Pancreas (tissue), 10 donors: ENCODE measurements around the gene TTBK2. TPM values are rescaled to one million over a fixed set of nuclear protein-coding genes. Genes with fewer than 3 reads are reported as not detected.
A peak's percentile ranks its signal among the peaks of the same experiment; 100 is the strongest.
"Not testable (repeated sequence)": the region's sequence is repeated elsewhere in the genome, so short reads cannot be mapped to it uniquely, and the experiment has no call there.

Source experiments
- ATAC-seq, 4 donors: fragments of 200-7000 bp; cut with Tn5 transposase; one replicate each; pipeline versions ENCODE4 v1.8.0 to v1.9.1; 2020; ENCODE audit warnings: mild to moderate bottlenecking in 4 of 4, moderate library complexity in 4 of 4
- DNase-seq, 6 donors: peaks; one replicate each; pipeline ENCODE4 v3.0.0-alpha.2; 2020
- FAIRE-seq: peaks from 2 replicates; lab custom pipeline; 2012; peaks lifted over from hg19 to GRCh38; lab: Jason Lieb, UNC
- H3K27ac ChIP-seq, 4 donors: fragments of 200-600 bp; sonication (generic); 1 replicate in 3 of 4; 2 replicates in 1 of 4; pipeline versions ENCODE4 v1.5.0 to v1.8.0; 2020
- H3K27me3 ChIP-seq, 4 donors: fragments of 200-600 bp; one replicate each; pipeline ENCODE4 v1.8.0; 2021
- H3K36me3 ChIP-seq, 3 donors: fragments of 200-600 bp; sonication (generic) in 1 of 3; one replicate each; pipeline versions ENCODE4 v1.5.0 to v1.8.0; 2020 to 2021
- H3K4me1 ChIP-seq, 3 donors: fragments of 200-600 bp; one replicate each; pipeline ENCODE4 v1.8.0; 2021
- H3K4me3 ChIP-seq, 4 donors: fragments of 200-600 bp; sonication (generic) in 2 of 4; one replicate each; pipeline versions ENCODE4 v1.5.0 to v1.8.0; 2020 to 2021
- H3K9me3 ChIP-seq, 4 donors: fragments of 200-600 bp; one replicate each; pipeline ENCODE4 v1.8.0; 2021
- CTCF ChIP-seq, 4 donors: fragments of 200-600 bp; sonication (generic) in 3 of 4; IDR thresholded peaks; one replicate each; pipeline versions ENCODE4 v1.5.0 to v1.8.0; 2021; ENCODE audit warnings: antibody characterized with exemption in 4 of 4
- WGBS, 2 donors: extraction: QIAGEN DNeasy Blood & Tissue Kit; methylation state at CpG; one replicate each; pipeline ENCODE4 v1.1.7; 2013; 5-methylcytosine and 5-hydroxymethylcytosine counted together
- intact Hi-C, 3 donors: fragments of 100-400 bp; cut with DNase I; formaldehyde crosslinking; loops; one replicate each; pipeline versions ENCODE4 v1.11.1 to v1.14.2; 2022
- polyA plus RNA-seq, 2 donors: library from polyadenylated mRNA; stranded (reverse); fragments of 200-250 nt; gene quantifications; one replicate each; pipeline ENCODE4 v1.2.3, GENCODE V29; 2013
- total RNA-seq, 6 donors: library from RNA; stranded (reverse); fragmentation: NEBNext Ultra II Directional in 4 of 6; extraction: Animal tissue kit (Norgen Biotek cat#: 25700) in 4 of 6; gene quantifications; one replicate each; pipeline versions ENCODE4 v1.2.1 to v1.2.4, GENCODE V29; 2021 to 2023
- donor health status: healthy with polysubstance abuse.
- donor health status: DM: no; HTN: no; CAD: no; lungs with moderate emphysema.
- donor health status: DM: no; HTN: no; CAD: no.
- donor health status: control.
- donor health status: control.
- donor health status: Bipolar disorder and iron deficiency.
- donor health status: DM: yes; HTN: yes; CAD: no.
- donor health status: DM: no; HTN: no; CAD: no.
- donor health status: DM: no; HTN: no; CAD: no.
- donor health status: DM: yes; HTN: yes; CAD: no.

The TTBK2 gene
- total and polyA plus RNA-seq, 8 donors = 1.7 to 8.5 (median 4.8) TPM

- 77 to 87% methylated on average over 2 of the region's 2 CpGs for WGBS, 2 donors
- Histone ChIP-seq H3K27ac (no peak overlapping the region), H3K4me3 (no peak overlapping the region), H3K4me1 (peaks cover 0 to 5% (median 4%) of the 10 kb centered on the region in 3 donors), H3K36me3 (no peaks in the 10 kb centered on the region), H3K27me3 (no peaks in the 10 kb centered on the region), H3K9me3 (no peaks in the 10 kb centered on the region)
- peak in 2 of 4 donors; percentile 72 to 85 for ATAC-seq
- FAIRE-seq = no peak
- no peak for DNase-seq
- TF ChIP-seq CTCF (IDR thresholded peaks at IDR 0.05) = no peak
- intact Hi-C loops = no loop called here
Observed at GRCh38 chr15:42890161-42890913, 30.2 kb downstream of the TTBK2 start.

- H3K36me3 ChIP-seq, H3K9me3 ChIP-seq, H3K4me1 ChIP-seq, DNase-seq, H3K27ac ChIP-seq, H3K4me3 ChIP-seq, intact Hi-C loops, ATAC-seq, FAIRE-seq, H3K27me3 ChIP-seq: not testable (repeated sequence)
- WGBS, 2 donors = 87 to 90% methylated on average over 3 of the region's 3 CpGs
Observed at GRCh38 chr15:42887384-42887783, 33.2 kb downstream of the TTBK2 start.

GRCh38 chr15:42880121-42880520, 40.5 kb downstream of the TTBK2 start:
- no peak for ATAC-seq
- Histone ChIP-seq H3K27me3 (no peaks in the 10 kb centered on the region), H3K9me3 (no peaks in the 10 kb centered on the region), H3K27ac (no peak overlapping the region), H3K36me3 (no peaks in the 10 kb centered on the region), H3K4me3 (no peak overlapping the region), H3K4me1 (no peaks in the 10 kb centered on the region)
- FAIRE-seq = no peak
- no peak for DNase-seq
- intact Hi-C loops = no loop called here
- no peak for TF ChIP-seq CTCF (IDR thresholded peaks at IDR 0.05)
- 88 to 100% methylated on average over 1 of the region's 1 CpG for WGBS, 2 donors

- no peak for TF ChIP-seq CTCF (IDR thresholded peaks at IDR 0.05)
- ATAC-seq = peak; percentile 69 to 90 (median 86)
- intact Hi-C loops = no loop called here
Observed at GRCh38 chr15:42879443-42879842, 41.1 kb downstream of the TTBK2 start.

GRCh38 chr15:42876224-42876623, 44.4 kb downstream of the TTBK2 start:
- H3K4me1 ChIP-seq = no peaks in the 10 kb centered on the region

More at GRCh38 chr15:42879443-42879842, 41.1 kb downstream of the TTBK2 start:
- no peak overlapping the region for H3K27ac ChIP-seq
- peak in 1 of 6 donors; percentile 12 for DNase-seq
- no peaks in the 10 kb centered on the region for H3K27me3 ChIP-seq
- WGBS, 2 donors = 30 to 44% methylated on average over 4 of the region's 4 CpGs
- no peaks in the 10 kb centered on the region for H3K36me3 ChIP-seq
- H3K9me3 ChIP-seq = no peaks in the 10 kb centered on the region
- H3K4me3 ChIP-seq = no peak overlapping the region
- FAIRE-seq = no peak
- no peaks in the 10 kb centered on the region for H3K4me1 ChIP-seq

More at GRCh38 chr15:42876224-42876623, 44.4 kb downstream of the TTBK2 start:
- Histone ChIP-seq H3K27me3 (no peaks in the 10 kb centered on the region), H3K9me3 (no peaks in the 10 kb centered on the region), H3K36me3 (no peaks in the 10 kb centered on the region), H3K4me3 (no peak overlapping the region), H3K27ac (no peak overlapping the region)
- no peak for DNase-seq
- TF ChIP-seq CTCF (IDR thresholded peaks at IDR 0.05) = no peak
- no peak for FAIRE-seq
- intact Hi-C loops = no loop called here
- ATAC-seq = no peak
